Measurements from ENCODE around the gene IRS2.

The IRS2 gene

DNA sequence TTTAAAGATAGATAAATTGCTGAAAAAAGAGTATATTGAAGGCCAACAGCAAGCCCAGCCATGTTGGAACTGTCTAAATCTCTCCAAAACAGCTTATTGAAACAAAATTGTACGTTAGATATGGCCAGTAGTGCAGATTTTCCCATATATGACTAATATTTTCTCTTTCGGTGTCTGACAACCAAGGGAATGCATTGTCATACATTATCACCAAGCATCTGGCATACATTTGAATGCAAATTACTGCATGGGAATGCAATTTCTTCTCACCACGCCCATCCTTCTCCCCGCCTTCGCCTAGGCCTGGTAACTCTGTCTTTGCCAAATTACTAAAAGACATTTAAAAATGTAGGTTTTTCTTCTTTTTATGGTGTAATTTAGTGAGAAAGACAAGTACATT is 32.5 kb upstream of the IRS2 start:
- TF ChIP-seq, protein P1, sequence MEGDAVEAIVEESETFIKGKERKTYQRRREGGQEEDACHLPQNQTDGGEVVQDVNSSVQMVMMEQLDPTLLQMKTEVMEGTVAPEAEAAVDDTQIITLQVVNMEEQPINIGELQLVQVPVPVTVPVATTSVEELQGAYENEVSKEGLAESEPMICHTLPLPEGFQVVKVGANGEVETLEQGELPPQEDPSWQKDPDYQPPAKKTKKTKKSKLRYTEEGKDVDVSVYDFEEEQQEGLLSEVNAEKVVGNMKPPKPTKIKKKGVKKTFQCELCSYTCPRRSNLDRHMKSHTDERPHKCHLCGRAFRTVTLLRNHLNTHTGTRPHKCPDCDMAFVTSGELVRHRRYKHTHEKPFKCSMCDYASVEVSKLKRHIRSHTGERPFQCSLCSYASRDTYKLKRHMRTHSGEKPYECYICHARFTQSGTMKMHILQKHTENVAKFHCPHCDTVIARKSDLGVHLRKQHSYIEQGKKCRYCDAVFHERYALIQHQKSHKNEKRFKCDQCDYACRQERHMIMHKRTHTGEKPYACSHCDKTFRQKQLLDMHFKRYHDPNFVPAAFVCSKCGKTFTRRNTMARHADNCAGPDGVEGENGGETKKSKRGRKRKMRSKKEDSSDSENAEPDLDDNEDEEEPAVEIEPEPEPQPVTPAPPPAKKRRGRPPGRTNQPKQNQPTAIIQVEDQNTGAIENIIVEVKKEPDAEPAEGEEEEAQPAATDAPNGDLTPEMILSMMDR (conservative IDR thresholded peaks at IDR 0.05; ENCODE audit: low read depth, low read length): no peak
- Histone ChIP-seq H3K9ac (no peak overlapping the region), H3K79me2 (ENCODE audit: insufficient read depth, low read depth) (no peaks in the 10 kb centered on the region), H2AFZ (ENCODE audit: low read depth) (no peak overlapping the region), H3K27me3 (ENCODE audit: insufficient read depth, low read depth) (no peaks in the 10 kb centered on the region), H3K27ac (no peak overlapping the region), H3K4me1 (ENCODE audit: low read depth, poor library complexity, severe bottlenecking) (no peaks in the 10 kb centered on the region), H3K4me3 (IDR thresholded peaks at IDR 0.05; ENCODE audit: insufficient read depth, low read depth, low read length) (no peak overlapping the region), H3K4me2 (no peak overlapping the region), H4K20me1 (ENCODE audit: insufficient read depth) (no peaks in the 10 kb centered on the region), H3K36me3 (ENCODE audit: insufficient read depth) (no peaks in the 10 kb centered on the region)

- Histone ChIP-seq H3K27me3 (ENCODE audit: insufficient read depth, low read depth) (no peaks in the 10 kb centered on the region), H3K79me2 (ENCODE audit: insufficient read depth, low read depth) (no peaks in the 10 kb centered on the region), H3K27ac (no peak overlapping the region), H3K4me3 (IDR thresholded peaks at IDR 0.05; ENCODE audit: insufficient read depth, low read depth, low read length) (no peak overlapping the region), H3K4me2 (no peak overlapping the region), H2AFZ (ENCODE audit: low read depth) (no peak overlapping the region), H3K36me3 (ENCODE audit: insufficient read depth) (no peaks in the 10 kb centered on the region), H4K20me1 (ENCODE audit: insufficient read depth) (no peaks in the 10 kb centered on the region), H3K4me1 (ENCODE audit: low read depth, poor library complexity, severe bottlenecking) (no peaks in the 10 kb centered on the region), H3K9ac (no peak overlapping the region)
- TF ChIP-seq, protein P1 (conservative IDR thresholded peaks at IDR 0.05; ENCODE audit: low read depth, low read length): no peak
Observed at GRCh38 chr13:109817591-109818535, 31.5 kb upstream of the IRS2 start.

- no peaks in the 10 kb centered on the region for H4K20me1 ChIP-seq (ENCODE audit: insufficient read depth)
- H2AFZ ChIP-seq (ENCODE audit: low read depth): no peak overlapping the region
- H3K4me3 ChIP-seq (IDR thresholded peaks at IDR 0.05; ENCODE audit: insufficient read depth, low read depth, low read length): no peak overlapping the region
- no peaks in the 10 kb centered on the region for H3K36me3 ChIP-seq (ENCODE audit: insufficient read depth)
- H3K4me2 ChIP-seq: no peak overlapping the region
- H3K27ac ChIP-seq: no peak overlapping the region
- H3K9ac ChIP-seq: no peak overlapping the region
- H3K4me1 ChIP-seq (ENCODE audit: low read depth, poor library complexity, severe bottlenecking): no peaks in the 10 kb centered on the region
- no peaks in the 10 kb centered on the region for H3K79me2 ChIP-seq (ENCODE audit: insufficient read depth, low read depth)
- H3K27me3 ChIP-seq (ENCODE audit: insufficient read depth, low read depth): no peaks in the 10 kb centered on the region
- TF ChIP-seq, protein P1 (conservative IDR thresholded peaks at IDR 0.05; ENCODE audit: low read depth, low read length): no peak
Observed at GRCh38 chr13:109816808-109817203, 30.4 kb upstream of the IRS2 start.

DNA sequence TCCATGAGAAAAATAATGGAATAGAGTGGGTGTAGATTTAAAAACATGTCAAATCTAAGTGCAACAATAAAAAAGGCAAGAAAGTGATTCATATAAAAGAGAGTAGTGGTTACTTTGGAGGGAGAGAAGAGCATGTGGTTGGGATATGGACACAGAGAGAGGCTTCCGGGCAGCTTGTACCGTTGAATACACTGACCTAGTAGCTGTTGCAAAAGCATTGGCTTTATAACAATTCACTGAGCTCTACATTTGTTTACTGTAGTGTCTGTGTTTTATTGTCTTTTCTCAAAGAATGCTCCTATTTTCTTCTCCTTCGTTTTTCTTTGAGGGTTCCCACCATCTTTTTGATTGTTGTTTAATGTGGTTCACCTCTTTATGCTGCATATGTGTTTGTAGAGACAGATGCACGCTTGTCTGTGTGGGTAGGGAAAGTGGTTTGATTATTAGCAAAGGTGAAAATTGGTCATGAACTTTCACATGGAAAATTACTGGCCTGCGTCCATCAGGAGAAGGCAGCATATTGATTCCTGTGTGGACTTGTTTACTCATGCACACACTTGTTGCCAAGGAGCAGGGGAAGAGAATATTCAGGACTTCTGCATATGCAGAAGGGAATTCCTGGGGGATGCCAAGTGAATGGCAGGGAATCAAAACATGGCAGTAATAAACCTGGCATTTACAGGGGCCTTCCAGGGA is 29.9 kb upstream of the IRS2 start:
- TF ChIP-seq, protein P1 (conservative IDR thresholded peaks at IDR 0.05; ENCODE audit: low read depth, low read length): no peak
- H3K27me3 ChIP-seq (ENCODE audit: insufficient read depth, low read depth): no peaks in the 10 kb centered on the region
- H3K9ac ChIP-seq: no peak overlapping the region
- no peak overlapping the region for H3K4me2 ChIP-seq
- H4K20me1 ChIP-seq (ENCODE audit: insufficient read depth): no peaks in the 10 kb centered on the region
- no peak overlapping the region for H3K27ac ChIP-seq
- no peak overlapping the region for H2AFZ ChIP-seq (ENCODE audit: low read depth)
- no peaks in the 10 kb centered on the region for H3K79me2 ChIP-seq (ENCODE audit: insufficient read depth, low read depth)
- no peak overlapping the region for H3K4me3 ChIP-seq (IDR thresholded peaks at IDR 0.05; ENCODE audit: insufficient read depth, low read depth, low read length)
- H3K4me1 ChIP-seq (ENCODE audit: low read depth, poor library complexity, severe bottlenecking): no peaks in the 10 kb centered on the region
- H3K36me3 ChIP-seq (ENCODE audit: insufficient read depth): no peaks in the 10 kb centered on the region

Data from KMS-11 (cell line).